T47D (cell line): ENCODE measurements around the gene GREB1.

Experiments
- DNase-seq, 2 experiments: peaks; one replicate each; pipeline versions ENCODE4 v3.0.0 to v3.0.0-alpha.2; 2011 to 2012; ENCODE audit warnings: low read depth in 1 of 2, low spot score in 1 of 2
- JUND ChIP-seq: IDR thresholded peaks from 2 replicates; pipeline ENCODE4 v1.6.1; 2012; ENCODE audit warnings: low read depth
- in situ Hi-C: cut with HindIII; loops from 2 replicates; pipeline ENCODE4 v1.10.0; 2016; ENCODE audit warnings: low sequenced_read_pairs, low pct_unique_long_range_greater_than_20kb

GREB1 gene

GRCh38 chr2:11532416-11533055 lies 1.3 kb upstream of the GREB1 start:
- TF ChIP-seq JUND, result peak; percentile 48; the same call in 1 of the 2 replicates
- in situ Hi-C loops, result no loop called here
- DNase-seq, result peak in 1 of 2 experiments; percentile 96

GRCh38 chr2:11534071-11534745 lies 363 bp downstream of the GREB1 start:
- no peak for TF ChIP-seq JUND
- DNase-seq, result no peak
- in situ Hi-C loops, result no loop called here

- in situ Hi-C loops, result no loop called here
- no peak for TF ChIP-seq JUND
- no peak for DNase-seq
Measured at GRCh38 chr2:11534746-11535484, 1.1 kb downstream of the GREB1 start.

- no peak for TF ChIP-seq JUND
- in situ Hi-C loops, result no loop called here
- no peak for DNase-seq
Measured at GRCh38 chr2:11535899-11536344, 2.1 kb downstream of the GREB1 start.

- in situ Hi-C loops, result no loop called here
- DNase-seq, result no peak
- TF ChIP-seq JUND, result no peak
Measured at GRCh38 chr2:11537951-11538350, 4.1 kb downstream of the GREB1 start.

- in situ Hi-C loops, result no loop called here
- TF ChIP-seq JUND, result peak; percentile 69; the same call in 1 of the 2 replicates
- peak in 1 of 2 experiments; percentile 99 for DNase-seq
Measured at GRCh38 chr2:11539317-11540147, 5.7 kb downstream of the GREB1 start.

GRCh38 chr2:11540148-11540995 lies 6.5 kb downstream of the GREB1 start:
- TF ChIP-seq JUND, result no peak
- in situ Hi-C loops, result no loop called here
- peak in 1 of 2 experiments; percentile 70 for DNase-seq

GRCh38 chr2:11540996-11541692 lies 7.3 kb downstream of the GREB1 start:
- in situ Hi-C loops, result no loop called here
- peak in 1 of 2 experiments; percentile 81 for DNase-seq
- no peak for TF ChIP-seq JUND

- TF ChIP-seq JUND, result no peak
- no peak for DNase-seq
- in situ Hi-C loops, result no loop called here
Measured at GRCh38 chr2:11541693-11542274, 7.9 kb downstream of the GREB1 start.

GRCh38 chr2:11542275-11542819 lies 8.5 kb downstream of the GREB1 start:
- peak in 1 of 2 experiments; percentile 95 for DNase-seq
- TF ChIP-seq JUND, result no peak
- in situ Hi-C loops, result no loop called here
